Epithelial cell of prostate (primary cell): Measurements from ENCODE around the gene FOXP2.

Source experiments
- DNase-seq: peaks from one replicate; pipeline ENCODE4 v3.0.0-alpha.2; 2011; ENCODE audit warnings: low read depth, low spot score
- H3K27ac ChIP-seq: fragments of 450-650 bp; 2 replicates; pipeline ENCODE4 v1.5.1; 2017; ENCODE audit warnings: mild to moderate bottlenecking

FOXP2 gene

GRCh38 chr7:114691605-114692004, 277.0 kb downstream of the FOXP2 start:
- no peak overlapping the region for H3K27ac ChIP-seq
- no peak for DNase-seq

GRCh38 chr7:114695182-114695581, 280.6 kb downstream of the FOXP2 start:
- no peak overlapping the region for H3K27ac ChIP-seq
- DNase-seq: no peak

DNA sequence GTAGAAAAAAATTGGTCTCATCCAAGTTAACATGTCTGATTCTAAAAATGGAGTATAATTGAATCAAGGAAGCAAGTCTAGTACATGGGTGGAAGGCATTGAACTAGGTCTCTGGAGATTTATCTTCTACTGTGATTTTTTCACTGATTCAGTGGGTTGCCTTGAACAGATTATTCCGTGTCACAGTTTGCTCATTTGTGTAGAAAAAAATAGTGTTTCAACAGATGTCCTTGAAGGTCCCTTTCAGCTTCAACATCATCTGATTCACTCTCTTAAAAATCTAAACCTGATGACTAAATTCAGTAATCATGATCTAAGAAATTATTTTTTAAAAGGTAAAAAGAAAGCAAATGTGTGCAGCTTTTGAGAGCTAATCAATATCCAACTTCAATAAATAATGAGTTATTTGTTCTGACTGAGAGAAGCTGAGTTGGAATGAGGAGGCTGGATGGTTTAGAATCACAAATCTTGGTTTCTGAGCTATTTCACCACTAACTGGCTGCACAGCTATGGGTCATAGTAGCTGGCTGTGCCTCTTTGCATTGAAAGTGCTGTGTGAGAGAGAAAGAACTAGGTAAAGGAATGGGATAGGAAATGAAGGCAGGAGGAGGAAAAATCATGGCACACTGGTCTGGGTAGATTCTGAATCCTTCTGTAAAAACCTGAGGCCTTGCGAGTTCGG, 285.8 kb downstream of the FOXP2 start:
- no peak for DNase-seq
- H3K27ac ChIP-seq: no peak overlapping the region

DNA sequence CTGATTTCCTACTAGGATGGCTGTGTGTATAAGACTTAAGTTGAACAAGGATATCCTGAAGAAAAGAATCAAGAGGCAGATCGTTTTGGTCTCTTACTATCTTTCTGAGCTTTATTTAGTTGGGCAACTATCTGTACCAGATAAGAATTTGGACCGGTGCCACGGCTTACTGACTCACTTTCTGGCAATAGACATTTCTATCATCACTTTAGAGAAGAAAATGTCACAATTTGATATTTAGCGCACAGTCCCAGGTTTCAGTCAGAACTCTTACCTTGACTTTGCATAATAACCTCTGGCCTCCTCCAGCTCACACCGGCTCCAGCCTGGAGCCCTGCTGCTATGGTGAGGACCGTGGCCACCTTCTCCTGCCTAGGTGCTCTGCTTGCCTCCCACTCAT, 289.1 kb downstream of the FOXP2 start:
- DNase-seq: no peak
- H3K27ac ChIP-seq: no peak overlapping the region

GRCh38 chr7:114708646-114709045, 294.0 kb downstream of the FOXP2 start:
- H3K27ac ChIP-seq: no peak overlapping the region
- no peak for DNase-seq

GRCh38 chr7:114710499-114710898, 295.9 kb downstream of the FOXP2 start:
- H3K27ac ChIP-seq: no peak overlapping the region
- no peak for DNase-seq

DNA sequence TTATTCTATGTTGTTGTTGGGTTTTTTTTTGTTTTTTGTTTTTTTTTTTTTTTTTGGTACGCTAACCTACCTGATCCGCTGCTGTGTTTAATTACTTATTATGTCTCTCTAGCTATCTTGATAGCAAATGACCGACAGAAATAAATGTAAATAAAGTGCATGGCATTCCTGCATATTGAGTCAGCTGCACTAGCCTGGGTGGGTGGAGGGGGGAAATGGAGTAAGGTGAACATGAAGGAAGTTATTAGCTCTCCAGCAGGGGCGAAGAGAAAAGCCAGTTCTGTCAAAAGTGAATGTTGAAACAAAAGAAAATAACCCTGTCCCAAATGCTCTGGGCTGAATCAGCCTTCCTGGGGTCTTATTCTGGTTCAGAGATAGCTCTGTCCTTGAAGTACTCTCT, 296.6 kb downstream of the FOXP2 start:
- no peak overlapping the region for H3K27ac ChIP-seq
- DNase-seq: no peak

GRCh38 chr7:114715907-114716306, 301.3 kb downstream of the FOXP2 start:
- H3K27ac ChIP-seq: no peak overlapping the region
- peak; percentile 2 for DNase-seq

- no peak for DNase-seq
- no peak overlapping the region for H3K27ac ChIP-seq
Measured at GRCh38 chr7:114718861-114719260, 304.2 kb downstream of the FOXP2 start.

GRCh38 chr7:114720725-114721124, 306.1 kb downstream of the FOXP2 start:
- no peak for DNase-seq
- H3K27ac ChIP-seq: no peak overlapping the region

DNA sequence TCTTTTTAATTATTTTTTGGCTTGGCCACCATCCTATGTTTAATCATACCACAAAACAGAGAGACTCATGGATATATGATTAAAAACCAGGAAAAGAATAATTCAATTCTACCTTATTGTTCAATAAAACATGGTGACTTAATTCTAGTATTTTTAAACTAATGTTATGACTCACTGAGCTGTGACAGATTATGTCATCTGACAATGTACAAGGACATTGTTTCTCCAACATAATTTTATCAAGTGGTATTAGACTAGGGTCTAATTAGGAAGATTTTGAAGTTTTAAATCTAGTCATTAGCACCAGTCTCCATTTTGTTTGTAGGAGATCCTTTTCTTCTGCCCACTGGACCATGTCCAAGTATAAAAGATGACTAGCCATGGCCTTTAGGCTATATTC, 307.9 kb downstream of the FOXP2 start:
- H3K27ac ChIP-seq: no peak overlapping the region
- no peak for DNase-seq

DNA sequence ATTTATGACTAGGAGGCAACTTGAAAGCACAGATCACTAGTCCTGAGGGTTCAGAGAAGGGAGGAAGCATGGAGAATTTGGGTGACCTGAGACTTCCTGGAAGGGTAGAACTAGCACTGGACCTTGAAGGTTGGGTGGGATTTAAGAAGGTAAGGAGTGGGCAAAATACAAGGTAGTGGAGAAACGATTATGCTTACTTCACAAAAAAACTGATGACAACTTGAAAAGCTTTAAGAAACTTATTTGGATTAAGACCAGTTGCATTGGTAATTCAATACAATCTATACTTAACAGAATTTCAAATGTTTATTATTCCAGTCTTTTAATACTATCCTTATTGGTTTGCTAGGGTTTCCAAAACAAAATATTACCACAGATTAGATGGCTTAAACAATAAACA, 308.7 kb downstream of the FOXP2 start:
- DNase-seq: no peak
- no peak overlapping the region for H3K27ac ChIP-seq

- H3K27ac ChIP-seq: no peak overlapping the region
- DNase-seq: no peak
Measured at GRCh38 chr7:114740095-114740494, 325.5 kb downstream of the FOXP2 start.

- H3K27ac ChIP-seq: no peak overlapping the region
- no peak for DNase-seq
Measured at GRCh38 chr7:114740941-114741340, 326.3 kb downstream of the FOXP2 start.

DNA sequence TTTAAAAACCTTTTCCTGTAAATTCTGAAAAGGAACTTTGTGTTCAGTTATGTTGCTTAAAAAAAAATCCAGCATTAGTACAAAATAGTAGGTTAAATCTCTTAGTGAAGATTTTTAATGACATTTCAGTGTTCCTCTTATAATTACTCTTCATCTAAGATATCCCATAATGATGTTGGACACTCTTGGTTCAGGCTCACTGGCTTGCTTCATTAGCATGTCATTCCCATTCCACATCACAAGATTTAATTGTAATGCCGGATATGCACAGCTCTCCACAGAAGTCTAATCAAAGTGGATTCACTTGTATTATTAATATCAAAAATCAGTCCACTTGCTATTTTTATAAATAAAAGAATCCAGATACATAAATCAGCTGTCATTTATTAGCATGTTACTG, 327.3 kb downstream of the FOXP2 start:
- DNase-seq: no peak
- no peak overlapping the region for H3K27ac ChIP-seq
